ENCODE data around the gene MCF2L.

Gene MCF2L

GRCh38 chr13:113064534-113065405 is 95.8 kb downstream of the MCF2L start:
- no peak for TF ChIP-seq CTCF (IDR thresholded peaks at IDR 0.05; ENCODE audit: insufficient read depth, low read depth, low read length, missing control alignments)
- no peak overlapping the region for H3K4me3 ChIP-seq (ENCODE audit: low read length)
- DNase-seq (ENCODE audit: low read depth) = no peak

GRCh38 chr13:113065406-113066141 is 96.6 kb downstream of the MCF2L start:
- DNase-seq (ENCODE audit: low read depth) = no peak
- TF ChIP-seq CTCF (IDR thresholded peaks at IDR 0.05; ENCODE audit: insufficient read depth, low read depth, low read length, missing control alignments) = no peak
- no peak overlapping the region for H3K4me3 ChIP-seq (ENCODE audit: low read length)

GRCh38 chr13:113066142-113066455 is 97.1 kb downstream of the MCF2L start:
- no peak for DNase-seq (ENCODE audit: low read depth)
- no peak overlapping the region for H3K4me3 ChIP-seq (ENCODE audit: low read length)
- no peak for TF ChIP-seq CTCF (IDR thresholded peaks at IDR 0.05; ENCODE audit: insufficient read depth, low read depth, low read length, missing control alignments)

GRCh38 chr13:113066746-113067145 is 97.7 kb downstream of the MCF2L start:
- TF ChIP-seq CTCF (IDR thresholded peaks at IDR 0.05; ENCODE audit: insufficient read depth, low read depth, low read length, missing control alignments) = no peak
- DNase-seq (ENCODE audit: low read depth) = no peak
- no peak overlapping the region for H3K4me3 ChIP-seq (ENCODE audit: low read length)

- no peak overlapping the region for H3K4me3 ChIP-seq (ENCODE audit: low read length)
- DNase-seq (ENCODE audit: low read depth) = no peak
- no peak for TF ChIP-seq CTCF (IDR thresholded peaks at IDR 0.05; ENCODE audit: insufficient read depth, low read depth, low read length, missing control alignments)
Measured at GRCh38 chr13:113069861-113070805, 101.1 kb downstream of the MCF2L start.

GRCh38 chr13:113070855-113071254 is 101.8 kb downstream of the MCF2L start:
- no peak for DNase-seq (ENCODE audit: low read depth)
- TF ChIP-seq CTCF (IDR thresholded peaks at IDR 0.05; ENCODE audit: insufficient read depth, low read depth, low read length, missing control alignments) = no peak

More at GRCh38 chr13:113070855-113071254, 101.8 kb downstream of the MCF2L start:
- H3K4me3 ChIP-seq (ENCODE audit: low read length) = no peak overlapping the region

Measured in epithelial cell of esophagus (primary cell).